GM12878 (cell line): ENCODE data around the gene OR2T27. TPM values are rescaled to one million over a fixed set of nuclear protein-coding genes. Genes with fewer than 3 reads are reported as not detected.

Experiments
- ATAC-seq: fragments of 200-7000 bp; cut with Tn5 transposase; 3 replicates; pipeline ENCODE4 v1.9.1; 2020; ENCODE audit warnings: mild to moderate bottlenecking, moderate library complexity
- BruUV-seq: library from RNA; stranded (reverse); fragments of 400-500 nt; replicated peaks from 2 replicates; lab custom pipeline; 2021; lab: Mats Ljungman, UMichigan
- CTCF ChIA-PET: fragments of 300-600 bp; sonication (Branson Sonifier 250); formaldehyde crosslinking; extraction: SDS; loops from one replicate; lab custom pipeline; 2021; ENCODE audit warnings: inconsistent platforms; lab: Yijun Ruan, JAX
- POLR2A ChIA-PET: fragments of 350-600 bp; formaldehyde crosslinking; extraction: SDS; loops from one replicate; lab custom pipeline; 2021; ENCODE audit warnings: inconsistent platforms; lab: Charles Lee
- RAD21 ChIA-PET: fragments of 300-600 bp; sonication (Branson Sonifier 250); formaldehyde crosslinking; loops from one replicate; lab custom pipeline; 2023; ENCODE audit warnings: antibody characterized with exemption; ENCODE audit not compliant: unreplicated experiment; lab: Charles Lee
- SMC1A ChIA-PET: fragments of 300-600 bp; sonication (Branson Sonifier 250); formaldehyde crosslinking; loops from one replicate; lab custom pipeline; 2023; ENCODE audit not compliant: unreplicated experiment, uncharacterized antibody; lab: Charles Lee
- DNase-seq: peaks from one replicate; pipeline ENCODE4 v3.0.0-alpha.2; 2011; ENCODE audit warnings: low read depth, low spot score
- FAIRE-seq: peaks from 3 replicates; lab custom pipeline; 2011; peaks lifted over from hg19 to GRCh38; lab: Jason Lieb, UNC
- H2AFZ ChIP-seq: 2 replicates; pipeline ENCODE4 v1.6.0; 2011; ENCODE audit warnings: low read depth, low read length, control low read depth; ENCODE audit not compliant: control insufficient read depth
- H3K27ac ChIP-seq: 2 replicates; pipeline ENCODE4 v1.5.1; 2011; ENCODE audit warnings: control low read depth; ENCODE audit not compliant: control insufficient read depth, insufficient read depth
- H3K27me3 ChIP-seq, 2 experiments: replicated peaks in 1 of 2; 2 replicates each; pipeline versions ENCODE4 v1.6.0 to v1.6.1; 2011; ENCODE audit warnings: low read length in 1 of 2; ENCODE audit not compliant: control insufficient read depth in 2 of 2, insufficient read depth in 2 of 2
- H3K36me3 ChIP-seq, 2 experiments: 2 replicates each; pipeline ENCODE4 v1.5.1; 2011; ENCODE audit warnings: low read length in 1 of 2; ENCODE audit not compliant: control insufficient read depth in 2 of 2, insufficient read depth in 2 of 2
- H3K4me1 ChIP-seq: 2 replicates; pipeline ENCODE4 v1.6.1; 2011; ENCODE audit warnings: mild to moderate bottlenecking, low read length, moderate library complexity, mixed read lengths; ENCODE audit not compliant: control insufficient read depth, insufficient read depth
- H3K4me2 ChIP-seq: 2 replicates; pipeline ENCODE4 v1.6.0; 2011; ENCODE audit warnings: control low read depth; ENCODE audit not compliant: control insufficient read depth, insufficient read depth
- H3K4me3 ChIP-seq: fragments of 200-600 bp; sonication (generic); 2 replicates; pipeline ENCODE4 v1.5.1; 2016
- H3K79me2 ChIP-seq: 2 replicates; pipeline ENCODE4 v1.6.0; 2011; ENCODE audit warnings: low read length; ENCODE audit not compliant: control insufficient read depth, insufficient read depth
- H3K9ac ChIP-seq: 2 replicates; pipeline ENCODE4 v1.8.0; 2011; ENCODE audit warnings: low read length, control low read depth, mixed read lengths; ENCODE audit not compliant: control insufficient read depth, insufficient read depth
- H3K9me3 ChIP-seq: replicated peaks from 3 replicates; pipeline ENCODE4 v1.5.1; 2011; ENCODE audit warnings: mild to moderate bottlenecking, low read length; ENCODE audit not compliant: control insufficient read depth, insufficient read depth
- H4K20me1 ChIP-seq: 2 replicates; pipeline ENCODE4 v1.6.0; 2011; ENCODE audit not compliant: control insufficient read depth, insufficient read depth
- ASH2L ChIP-seq: fragments of 300-600, 200-600 bp; sonication (generic); IDR thresholded peaks from 2 replicates; pipeline ENCODE4 v1.6.1; 2017; ENCODE audit warnings: low read depth, mild to moderate bottlenecking, borderline replicate concordance
- BACH1 ChIP-seq: fragments of 450-650 bp; IDR thresholded peaks from 2 replicates; pipeline ENCODE4 v1.6.1; 2017; ENCODE audit warnings: mild to moderate bottlenecking, borderline replicate concordance
- MYB ChIP-seq: fragments of 150-350 bp; IDR thresholded peaks from 2 replicates; pipeline ENCODE4 v1.6.1; 2014; ENCODE audit warnings: mild to moderate bottlenecking, low read depth, low read length, borderline replicate concordance
- RB1 ChIP-seq: fragments of 450-650 bp; formaldehyde crosslinking; IDR thresholded peaks from 2 replicates; pipeline ENCODE4 v1.6.1; 2017; ENCODE audit warnings: mild to moderate bottlenecking, borderline replicate concordance
- YBX1 ChIP-seq: fragments of 450-650 bp; IDR thresholded peaks from 2 replicates; pipeline ENCODE4 v1.6.1; 2016; ENCODE audit warnings: antibody characterized with exemption
- ZNF24 ChIP-seq: fragments of 450-650 bp; IDR thresholded peaks from 2 replicates; pipeline ENCODE4 v1.6.1; 2017; ENCODE audit warnings: antibody characterized with exemption, mild to moderate bottlenecking
- ZNF274 ChIP-seq: IDR thresholded peaks from one replicate; pipeline ENCODE4 v1.8.0; 2011; ENCODE audit not compliant: insufficient read length, insufficient read depth
- ZZZ3 ChIP-seq: IDR thresholded peaks from 2 replicates; pipeline ENCODE4 v1.6.1; 2011; ENCODE audit warnings: low read depth; ENCODE audit not compliant: control insufficient read depth, insufficient read length
- WGBS: methylation state at CpG from one replicate; pipeline ENCODE4 v1.1.6; 2016; ENCODE audit warnings: low lambda C conversion rate; ENCODE audit not compliant: insufficient replicate concordance, insufficient coverage; ENCODE audit errors: missing lambda C conversion rate; 5-methylcytosine and 5-hydroxymethylcytosine counted together
- in situ Hi-C: fragments of 300-500 bp; cut with MboI; formaldehyde crosslinking; loops from 9 replicates; pipeline ENCODE4 v1.14.3; 2018; ENCODE audit warnings: mixed read lengths
- intact Hi-C: fragments of 100-400 bp; cut with micrococcal nuclease; formaldehyde crosslinking; loops from one replicate; pipeline ENCODE4 v1.14.2; 2022; ENCODE audit not compliant: unreplicated experiment
- polyA plus RNA-seq, 11 experiments: library from polyadenylated mRNA; depleted of rRNA in 4 of 11; unstranded in 6 of 11; stranded (reverse) in 5 of 11; fragments of >200 nt; fragmentation: Nextera tagmentation in 4 of 11; fragmentation: Illumina TruSeq in 1 of 11; extraction: Ambion mirVana in 4 of 11; extraction: Trizol in 1 of 11; gene quantifications; 1 replicate in 1 of 11; 2 replicates in 10 of 11; pipeline versions ENCODE4 v1.2.1 to v1.2.3, GENCODE V29; 2011 to 2016; ENCODE audit warnings: inconsistent platforms in 2 of 11, missing spikeins in 2 of 11, low read depth in 1 of 11
- total RNA-seq, 4 experiments: library from RNA; depleted of rRNA in 3 of 4; stranded (reverse); fragments of >200 nt in 3 of 4; fragmentation: Illumina TruSeq in 1 of 4; extraction: Trizol in 1 of 4; gene quantifications; 2 replicates each; pipeline versions ENCODE4 v1.2.1 to v1.2.3, GENCODE V29; 2013 to 2021
- TF ChIP-seq, protein P1 (sequence below): fragments of 450-650 bp; formaldehyde crosslinking; IDR thresholded peaks from 2 replicates; pipeline ENCODE4 v1.5.0; 2022; ENCODE audit warnings: mild to moderate bottlenecking, missing genetic modification characterization
- TF ChIP-seq, protein P2 (sequence below): IDR thresholded peaks from 2 replicates; pipeline ENCODE4 v1.6.1; 2011; ENCODE audit warnings: low read depth, mild to moderate bottlenecking, low read length, moderate library complexity, borderline replicate concordance; ENCODE audit errors: extremely low read depth
- TF ChIP-seq, protein P3 (sequence below): fragments of 450-650 bp; IDR thresholded peaks from 2 replicates; pipeline ENCODE4 v1.6.1; 2017; ENCODE audit warnings: mild to moderate bottlenecking, low read depth, inconsistent platforms; ENCODE audit not compliant: poor library complexity, severe bottlenecking

The OR2T27 gene
- total and polyA plus RNA-seq, 10 of the 15 experiments (the other 5 are each of a cell fraction or from before 2014, with no cell fraction given), result 0.13 to 0.33 (median 0.22) TPM; not detected in 3

GRCh38 chr1:248695451-248696132 is 40.3 kb upstream of the OR2T27 start:
- Histone ChIP-seq H3K4me2 (no peak overlapping the region), H3K9ac (no peak overlapping the region), H3K4me3 (no peak overlapping the region), H3K9me3 (no peaks in the 10 kb centered on the region; the same call in 2 of the 3 replicates), H3K27me3 (no peaks in the 10 kb centered on the region), H3K27ac (no peak overlapping the region), H3K79me2 (no peaks in the 10 kb centered on the region), H3K4me1 (no peaks in the 10 kb centered on the region), H2AFZ (no peak overlapping the region), H3K36me3 (no peaks in the 10 kb centered on the region), H4K20me1 (no peaks in the 10 kb centered on the region)
- in situ Hi-C loops (loop anchor here (5.0 kb wide), 1 partner anchor 112 kb away; no protein-coding TSS in a partner anchor), intact Hi-C loops (loop anchor here (1.0 to 5.0 kb wide), 2 partner anchors 112 to 453 kb away; no protein-coding TSS in a partner anchor)
- DNase-seq (no peak), ATAC-seq (no peak), FAIRE-seq (no peak)
- 84% methylated on average over 13 of the region's 13 CpGs for WGBS
- ChIA-PET CTCF (interaction anchor here (1.4 to 4.6 kb wide), 3 partner anchors 110 to 452 kb away, joined by 4 to 86 read pairs (median 5); no protein-coding TSS in a partner anchor), RAD21 (interaction anchor here (1.3 to 4.9 kb wide), 2 partner anchors 110 to 126 kb away, joined by 6 to 53 read pairs; no protein-coding TSS in a partner anchor), POLR2A (no interaction called here), SMC1A (interaction anchor here (1.0 to 2.6 kb wide), 7 partner anchors 9 to 124 kb away, joined by 3 to 19 read pairs (median 4); no protein-coding TSS in a partner anchor)
- BruUV-seq, result no TSS peak
- TF ChIP-seq, protein P1, sequence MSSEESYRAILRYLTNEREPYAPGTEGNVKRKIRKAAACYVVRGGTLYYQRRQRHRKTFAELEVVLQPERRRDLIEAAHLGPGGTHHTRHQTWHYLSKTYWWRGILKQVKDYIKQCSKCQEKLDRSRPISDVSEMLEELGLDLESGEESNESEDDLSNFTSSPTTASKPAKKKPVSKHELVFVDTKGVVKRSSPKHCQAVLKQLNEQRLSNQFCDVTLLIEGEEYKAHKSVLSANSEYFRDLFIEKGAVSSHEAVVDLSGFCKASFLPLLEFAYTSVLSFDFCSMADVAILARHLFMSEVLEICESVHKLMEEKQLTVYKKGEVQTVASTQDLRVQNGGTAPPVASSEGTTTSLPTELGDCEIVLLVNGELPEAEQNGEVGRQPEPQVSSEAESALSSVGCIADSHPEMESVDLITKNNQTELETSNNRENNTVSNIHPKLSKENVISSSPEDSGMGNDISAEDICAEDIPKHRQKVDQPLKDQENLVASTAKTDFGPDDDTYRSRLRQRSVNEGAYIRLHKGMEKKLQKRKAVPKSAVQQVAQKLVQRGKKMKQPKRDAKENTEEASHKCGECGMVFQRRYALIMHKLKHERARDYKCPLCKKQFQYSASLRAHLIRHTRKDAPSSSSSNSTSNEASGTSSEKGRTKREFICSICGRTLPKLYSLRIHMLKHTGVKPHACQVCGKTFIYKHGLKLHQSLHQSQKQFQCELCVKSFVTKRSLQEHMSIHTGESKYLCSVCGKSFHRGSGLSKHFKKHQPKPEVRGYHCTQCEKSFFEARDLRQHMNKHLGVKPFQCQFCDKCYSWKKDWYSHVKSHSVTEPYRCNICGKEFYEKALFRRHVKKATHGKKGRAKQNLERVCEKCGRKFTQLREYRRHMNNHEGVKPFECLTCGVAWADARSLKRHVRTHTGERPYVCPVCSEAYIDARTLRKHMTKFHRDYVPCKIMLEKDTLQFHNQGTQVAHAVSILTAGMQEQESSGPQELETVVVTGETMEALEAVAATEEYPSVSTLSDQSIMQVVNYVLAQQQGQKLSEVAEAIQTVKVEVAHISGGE, result no peak
- no peak for TF ChIP-seq ZNF24
- no peak for TF ChIP-seq ASH2L
- TF ChIP-seq YBX1, result no peak
- TF ChIP-seq, protein P2, sequence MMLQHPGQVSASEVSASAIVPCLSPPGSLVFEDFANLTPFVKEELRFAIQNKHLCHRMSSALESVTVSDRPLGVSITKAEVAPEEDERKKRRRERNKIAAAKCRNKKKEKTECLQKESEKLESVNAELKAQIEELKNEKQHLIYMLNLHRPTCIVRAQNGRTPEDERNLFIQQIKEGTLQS, result no peak
- no peak for TF ChIP-seq RB1
- no peak for TF ChIP-seq ZNF274
- TF ChIP-seq BACH1, result no peak
- no peak for TF ChIP-seq ZZZ3
- TF ChIP-seq MYB, result no peak
- TF ChIP-seq, protein P3, sequence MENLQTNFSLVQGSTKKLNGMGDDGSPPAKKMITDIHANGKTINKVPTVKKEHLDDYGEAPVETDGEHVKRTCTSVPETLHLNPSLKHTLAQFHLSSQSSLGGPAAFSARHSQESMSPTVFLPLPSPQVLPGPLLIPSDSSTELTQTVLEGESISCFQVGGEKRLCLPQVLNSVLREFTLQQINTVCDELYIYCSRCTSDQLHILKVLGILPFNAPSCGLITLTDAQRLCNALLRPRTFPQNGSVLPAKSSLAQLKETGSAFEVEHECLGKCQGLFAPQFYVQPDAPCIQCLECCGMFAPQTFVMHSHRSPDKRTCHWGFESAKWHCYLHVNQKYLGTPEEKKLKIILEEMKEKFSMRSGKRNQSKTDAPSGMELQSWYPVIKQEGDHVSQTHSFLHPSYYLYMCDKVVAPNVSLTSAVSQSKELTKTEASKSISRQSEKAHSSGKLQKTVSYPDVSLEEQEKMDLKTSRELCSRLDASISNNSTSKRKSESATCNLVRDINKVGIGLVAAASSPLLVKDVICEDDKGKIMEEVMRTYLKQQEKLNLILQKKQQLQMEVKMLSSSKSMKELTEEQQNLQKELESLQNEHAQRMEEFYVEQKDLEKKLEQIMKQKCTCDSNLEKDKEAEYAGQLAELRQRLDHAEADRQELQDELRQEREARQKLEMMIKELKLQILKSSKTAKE, result no peak
